HG03045 (cell line): ENCODE results near the gene PRSS27.

ENCODE experiments used
- ATAC-seq: cut with Tn5 transposase; IDR thresholded peaks from one replicate; pipeline ENCODE4 v1.9.1; 2021; ENCODE audit warnings: mild to moderate bottlenecking, moderate library complexity; ENCODE audit not compliant: unreplicated experiment

The PRSS27 gene

GRCh38 chr16:2710021-2710710 lies 9.9 kb downstream of the PRSS27 start:
- ATAC-seq = no peak

GRCh38 chr16:2709588-2709984 lies 10.4 kb downstream of the PRSS27 start:
- ATAC-seq = no peak

- no peak for ATAC-seq
These were observed 11.0 kb downstream of the PRSS27 start for GRCh38 chr16:2708955-2709587.

- no peak for ATAC-seq
These were observed 11.8 kb downstream of the PRSS27 start for GRCh38 chr16:2708290-2708639.

- no peak for ATAC-seq
These were observed 12.4 kb downstream of the PRSS27 start for GRCh38 chr16:2707368-2708289.

GRCh38 chr16:2706611-2707311 lies 13.3 kb downstream of the PRSS27 start:
- ATAC-seq = no peak

GRCh38 chr16:2706085-2706484 lies 13.9 kb downstream of the PRSS27 start:
- ATAC-seq = no peak

- no peak for ATAC-seq
These were observed 14.7 kb downstream of the PRSS27 start for GRCh38 chr16:2705351-2705750.

GRCh38 chr16:2704983-2705275 lies 15.1 kb downstream of the PRSS27 start:
- ATAC-seq = no peak

GRCh38 chr16:2704166-2704982 lies 15.7 kb downstream of the PRSS27 start:
- ATAC-seq = no peak

- ATAC-seq = no peak
These were observed 16.9 kb downstream of the PRSS27 start for GRCh38 chr16:2702871-2703745.

- no peak for ATAC-seq
These were observed 17.6 kb downstream of the PRSS27 start for GRCh38 chr16:2702438-2702825.

GRCh38 chr16:2701713-2702437 lies 18.1 kb downstream of the PRSS27 start:
- ATAC-seq = no peak

- ATAC-seq = no peak
These were observed 18.8 kb downstream of the PRSS27 start for GRCh38 chr16:2701272-2701671.

GRCh38 chr16:2700786-2701185 lies 19.2 kb downstream of the PRSS27 start:
- ATAC-seq = no peak

GRCh38 chr16:2699791-2700600 lies 20.0 kb downstream of the PRSS27 start:
- no peak for ATAC-seq

GRCh38 chr16:2698965-2699750 lies 20.9 kb downstream of the PRSS27 start:
- no peak for ATAC-seq
